ENCODE data around the gene ZNF619. TPM values are rescaled to one million over a fixed set of nuclear protein-coding genes. Genes with fewer than 3 reads are reported as not detected.

ZNF619 gene
- total and polyA plus RNA-seq, 2 experiments from 2014 or later, result 1.2 to 3.6 TPM

DNA sequence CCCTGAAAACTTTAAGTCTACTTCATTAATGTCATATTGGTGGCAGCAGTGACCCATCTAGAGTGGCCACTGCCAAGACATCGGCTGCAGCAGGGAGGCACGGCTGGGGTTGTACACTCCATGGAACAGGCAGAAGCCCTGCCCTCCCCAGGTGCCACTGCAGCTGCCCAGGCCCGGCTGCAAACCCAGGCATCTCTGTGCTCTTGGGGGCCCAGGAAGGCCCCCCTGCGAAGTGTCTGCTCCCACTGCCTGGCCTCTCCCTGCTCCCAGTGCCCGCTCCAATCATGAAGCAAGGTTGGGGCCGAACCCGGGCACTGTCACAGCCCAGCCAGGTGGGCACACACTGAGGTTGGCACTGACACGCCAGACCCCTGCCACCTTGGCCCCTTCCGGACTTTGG is 31.9 kb upstream of the ZNF619 start:
- Histone ChIP-seq H3K27ac (no peak overlapping the region), H2AFZ (no peak overlapping the region), H3K36me3 (replicated peaks; ENCODE audit: insufficient read depth, low read depth) (no peaks in the 10 kb centered on the region), H3K79me2 (no peaks in the 10 kb centered on the region), H3K9me2 (replicated peaks; ENCODE audit: insufficient read depth) (no peaks in the 10 kb centered on the region), H3K4me2 (no peak overlapping the region), H3K4me1 (ENCODE audit: insufficient read depth) (no peaks in the 10 kb centered on the region), H4K20me1 (ENCODE audit: insufficient read depth, poor library complexity, severe bottlenecking) (no peaks in the 10 kb centered on the region), H3K27me3 (no peaks in the 10 kb centered on the region), H3K9me3 (ENCODE audit: low read depth) (no peaks in the 10 kb centered on the region), H3K4me3 (no peak overlapping the region)
- TF ChIP-seq EZH2phosphoT487 (IDR thresholded peaks at IDR 0.05; ENCODE audit: low read depth, severe bottlenecking, unreplicated experiment), result no peak
- TF ChIP-seq, protein P1, sequence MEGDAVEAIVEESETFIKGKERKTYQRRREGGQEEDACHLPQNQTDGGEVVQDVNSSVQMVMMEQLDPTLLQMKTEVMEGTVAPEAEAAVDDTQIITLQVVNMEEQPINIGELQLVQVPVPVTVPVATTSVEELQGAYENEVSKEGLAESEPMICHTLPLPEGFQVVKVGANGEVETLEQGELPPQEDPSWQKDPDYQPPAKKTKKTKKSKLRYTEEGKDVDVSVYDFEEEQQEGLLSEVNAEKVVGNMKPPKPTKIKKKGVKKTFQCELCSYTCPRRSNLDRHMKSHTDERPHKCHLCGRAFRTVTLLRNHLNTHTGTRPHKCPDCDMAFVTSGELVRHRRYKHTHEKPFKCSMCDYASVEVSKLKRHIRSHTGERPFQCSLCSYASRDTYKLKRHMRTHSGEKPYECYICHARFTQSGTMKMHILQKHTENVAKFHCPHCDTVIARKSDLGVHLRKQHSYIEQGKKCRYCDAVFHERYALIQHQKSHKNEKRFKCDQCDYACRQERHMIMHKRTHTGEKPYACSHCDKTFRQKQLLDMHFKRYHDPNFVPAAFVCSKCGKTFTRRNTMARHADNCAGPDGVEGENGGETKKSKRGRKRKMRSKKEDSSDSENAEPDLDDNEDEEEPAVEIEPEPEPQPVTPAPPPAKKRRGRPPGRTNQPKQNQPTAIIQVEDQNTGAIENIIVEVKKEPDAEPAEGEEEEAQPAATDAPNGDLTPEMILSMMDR (IDR thresholded peaks at IDR 0.05; ENCODE audit: poor library complexity), result no peak
- TF ChIP-seq EZH2 (IDR thresholded peaks at IDR 0.05; ENCODE audit: borderline replicate concordance), result no peak
- 91% methylated on average over 9 of the region's 9 CpGs for WGBS (ENCODE audit: low lambda C conversion rate, missing lambda C conversion rate)
- DNase-seq (ENCODE audit: low spot score), result no peak

GRCh38 chr3:40445880-40446279 is 31.0 kb upstream of the ZNF619 start:
- WGBS (ENCODE audit: low lambda C conversion rate, missing lambda C conversion rate), result 65% methylated on average over 4 of the region's 4 CpGs

GRCh38 chr3:40450438-40450837 is 26.5 kb upstream of the ZNF619 start:
- H4K20me1 ChIP-seq (ENCODE audit: insufficient read depth, poor library complexity, severe bottlenecking), result no peaks in the 10 kb centered on the region
- no peak overlapping the region for H3K27ac ChIP-seq
- DNase-seq (ENCODE audit: low spot score), result no peak
- H3K36me3 ChIP-seq (replicated peaks; ENCODE audit: insufficient read depth, low read depth), result no peaks in the 10 kb centered on the region
- TF ChIP-seq EZH2 (IDR thresholded peaks at IDR 0.05; ENCODE audit: borderline replicate concordance), result no peak
- H3K9me2 ChIP-seq (replicated peaks; ENCODE audit: insufficient read depth), result no peaks in the 10 kb centered on the region
- no peaks in the 10 kb centered on the region for H3K79me2 ChIP-seq
- WGBS (ENCODE audit: low lambda C conversion rate, missing lambda C conversion rate), result 83% methylated on average over 2 of the region's 2 CpGs
- H3K27me3 ChIP-seq, result no peaks in the 10 kb centered on the region
- H3K4me2 ChIP-seq, result no peak overlapping the region
- peaks cover 14% of the 10 kb centered on the region for H3K4me1 ChIP-seq (ENCODE audit: insufficient read depth)
- H3K4me3 ChIP-seq, result no peak overlapping the region
- no peaks in the 10 kb centered on the region for H3K9me3 ChIP-seq (ENCODE audit: low read depth)
- H2AFZ ChIP-seq, result no peak overlapping the region

More at GRCh38 chr3:40445880-40446279, 31.0 kb upstream of the ZNF619 start:
- no peak overlapping the region for H2AFZ ChIP-seq
- no peak for DNase-seq (ENCODE audit: low spot score)
- H3K9me3 ChIP-seq (ENCODE audit: low read depth), result no peaks in the 10 kb centered on the region
- H3K27ac ChIP-seq, result no peak overlapping the region
- H3K79me2 ChIP-seq, result no peaks in the 10 kb centered on the region
- H3K4me1 ChIP-seq (ENCODE audit: insufficient read depth), result no peaks in the 10 kb centered on the region
- no peaks in the 10 kb centered on the region for H3K36me3 ChIP-seq (replicated peaks; ENCODE audit: insufficient read depth, low read depth)
- H3K9me2 ChIP-seq (replicated peaks; ENCODE audit: insufficient read depth), result no peaks in the 10 kb centered on the region
- no peak overlapping the region for H3K4me2 ChIP-seq
- H4K20me1 ChIP-seq (ENCODE audit: insufficient read depth, poor library complexity, severe bottlenecking), result no peaks in the 10 kb centered on the region
- H3K27me3 ChIP-seq, result no peaks in the 10 kb centered on the region
- H3K4me3 ChIP-seq, result no peak overlapping the region
- no peak for TF ChIP-seq EZH2phosphoT487 (IDR thresholded peaks at IDR 0.05; ENCODE audit: low read depth, severe bottlenecking, unreplicated experiment)
- TF ChIP-seq, protein P1 (IDR thresholded peaks at IDR 0.05; ENCODE audit: poor library complexity), result no peak
- TF ChIP-seq EZH2 (IDR thresholded peaks at IDR 0.05; ENCODE audit: borderline replicate concordance), result no peak

GRCh38 chr3:40451551-40451950 is 25.4 kb upstream of the ZNF619 start:
- TF ChIP-seq, protein P1 (IDR thresholded peaks at IDR 0.05; ENCODE audit: poor library complexity), result no peak
- no peak for TF ChIP-seq EZH2 (IDR thresholded peaks at IDR 0.05; ENCODE audit: borderline replicate concordance)
- no peak for TF ChIP-seq EZH2phosphoT487 (IDR thresholded peaks at IDR 0.05; ENCODE audit: low read depth, severe bottlenecking, unreplicated experiment)
- Histone ChIP-seq H3K4me1 (ENCODE audit: insufficient read depth) (peaks cover 14% of the 10 kb centered on the region), H3K4me2 (no peak overlapping the region), H3K9me3 (ENCODE audit: low read depth) (no peaks in the 10 kb centered on the region), H3K27me3 (no peaks in the 10 kb centered on the region), H4K20me1 (ENCODE audit: insufficient read depth, poor library complexity, severe bottlenecking) (no peaks in the 10 kb centered on the region), H2AFZ (no peak overlapping the region), H3K27ac (peak overlapping the region; percentile 92), H3K79me2 (peaks cover 4% of the 10 kb centered on the region), H3K4me3 (no peak overlapping the region), H3K9me2 (replicated peaks; ENCODE audit: insufficient read depth) (no peaks in the 10 kb centered on the region), H3K36me3 (replicated peaks; ENCODE audit: insufficient read depth, low read depth) (no peaks in the 10 kb centered on the region)
- no peak for DNase-seq (ENCODE audit: low spot score)

All from hepatocyte (in vitro differentiated cells).